Upper lobe of right lung (tissue), 1 donor: Measurements from ENCODE around the gene LHX6. TPM values are rescaled to one million over a fixed set of nuclear protein-coding genes. Genes with fewer than 3 reads are reported as not detected.

Source experiments
- ATAC-seq: fragments of 200-7000 bp; cut with Tn5 transposase; one replicate; pipeline ENCODE4 v1.9.1; 2020; ENCODE audit warnings: mild to moderate bottlenecking, moderate library complexity
- DNase-seq: peaks from one replicate; pipeline ENCODE4 v3.0.0-alpha.2; 2020
- H3K27ac ChIP-seq: fragments of 200-600 bp; one replicate; pipeline ENCODE4 v1.8.0; 2022
- H3K27me3 ChIP-seq: fragments of 200-600 bp; one replicate; pipeline ENCODE4 v1.8.0; 2022; ENCODE audit warnings: mild to moderate bottlenecking
- H3K36me3 ChIP-seq: fragments of 200-600 bp; one replicate; pipeline ENCODE4 v1.8.0; 2022
- H3K4me1 ChIP-seq: fragments of 200-600 bp; one replicate; pipeline ENCODE4 v1.8.0; 2022
- H3K4me3 ChIP-seq: fragments of 200-600 bp; one replicate; pipeline ENCODE4 v1.8.0; 2022; ENCODE audit warnings: mild to moderate bottlenecking
- H3K9me3 ChIP-seq: fragments of 200-600 bp; one replicate; pipeline ENCODE4 v1.8.0; 2022
- intact Hi-C: fragments of 100-400 bp; cut with DNase I; formaldehyde crosslinking; loops from one replicate; pipeline ENCODE4 v1.11.0; 2022
- total RNA-seq: library from RNA; stranded (reverse); fragmentation: NEBNext Ultra II Directional; extraction: Animal tissue kit (Norgen Biotek cat#: 25700); gene quantifications from one replicate; pipeline ENCODE4 v1.2.1, GENCODE V29; 2021
- TF ChIP-seq, protein P1 (sequence below): fragments of 200-600 bp; IDR thresholded peaks from one replicate; pipeline ENCODE4 v1.8.0; 2022; ENCODE audit warnings: antibody characterized with exemption
- donor health status: DM: no; HTN: yes; CAD: no; lungs with severe emphysema.

LHX6 gene
- total RNA-seq, 1 donor from 2014 or later = 16.9 TPM

DNA sequence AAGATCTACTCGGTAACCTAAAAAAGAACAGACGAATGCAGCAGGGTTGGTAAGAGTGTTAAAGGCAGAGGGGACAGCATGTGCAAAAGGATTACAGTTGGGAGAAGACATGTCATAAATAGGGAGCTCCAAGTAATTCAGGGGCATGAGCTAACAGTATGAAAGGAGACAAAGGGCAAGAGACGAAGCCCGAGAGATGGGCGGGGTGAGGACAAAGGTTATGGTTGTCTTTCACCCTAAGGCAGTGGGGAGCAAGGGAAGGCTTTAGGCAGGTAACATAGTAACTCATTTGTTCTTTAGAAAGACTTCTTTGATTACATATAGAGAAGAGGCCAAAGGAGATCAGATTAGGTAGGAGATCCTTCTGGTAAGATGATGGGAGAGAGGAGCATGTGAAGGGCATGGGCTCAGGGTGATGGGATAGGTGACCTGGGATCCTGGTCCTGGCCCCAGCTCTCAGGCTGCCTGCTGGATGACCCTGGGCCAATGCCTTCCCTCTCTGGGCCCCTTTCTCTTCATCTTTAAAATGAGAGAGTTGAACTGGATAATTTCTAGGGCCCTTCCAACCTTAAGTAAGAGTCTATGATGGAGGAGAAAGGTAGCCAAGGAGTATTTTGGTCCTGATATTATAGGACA, 49.6 kb downstream of the LHX6 start:
- Histone ChIP-seq H3K4me3 (no peak overlapping the region), H3K27ac (no peak overlapping the region), H3K9me3 (no peaks in the 10 kb centered on the region), H3K36me3 (no peaks in the 10 kb centered on the region), H3K27me3 (no peaks in the 10 kb centered on the region), H3K4me1 (no peaks in the 10 kb centered on the region)
- TF ChIP-seq, protein P1, sequence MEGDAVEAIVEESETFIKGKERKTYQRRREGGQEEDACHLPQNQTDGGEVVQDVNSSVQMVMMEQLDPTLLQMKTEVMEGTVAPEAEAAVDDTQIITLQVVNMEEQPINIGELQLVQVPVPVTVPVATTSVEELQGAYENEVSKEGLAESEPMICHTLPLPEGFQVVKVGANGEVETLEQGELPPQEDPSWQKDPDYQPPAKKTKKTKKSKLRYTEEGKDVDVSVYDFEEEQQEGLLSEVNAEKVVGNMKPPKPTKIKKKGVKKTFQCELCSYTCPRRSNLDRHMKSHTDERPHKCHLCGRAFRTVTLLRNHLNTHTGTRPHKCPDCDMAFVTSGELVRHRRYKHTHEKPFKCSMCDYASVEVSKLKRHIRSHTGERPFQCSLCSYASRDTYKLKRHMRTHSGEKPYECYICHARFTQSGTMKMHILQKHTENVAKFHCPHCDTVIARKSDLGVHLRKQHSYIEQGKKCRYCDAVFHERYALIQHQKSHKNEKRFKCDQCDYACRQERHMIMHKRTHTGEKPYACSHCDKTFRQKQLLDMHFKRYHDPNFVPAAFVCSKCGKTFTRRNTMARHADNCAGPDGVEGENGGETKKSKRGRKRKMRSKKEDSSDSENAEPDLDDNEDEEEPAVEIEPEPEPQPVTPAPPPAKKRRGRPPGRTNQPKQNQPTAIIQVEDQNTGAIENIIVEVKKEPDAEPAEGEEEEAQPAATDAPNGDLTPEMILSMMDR = no peak
- intact Hi-C loops = no loop called here
- ATAC-seq (no peak), DNase-seq (no peak)

DNA sequence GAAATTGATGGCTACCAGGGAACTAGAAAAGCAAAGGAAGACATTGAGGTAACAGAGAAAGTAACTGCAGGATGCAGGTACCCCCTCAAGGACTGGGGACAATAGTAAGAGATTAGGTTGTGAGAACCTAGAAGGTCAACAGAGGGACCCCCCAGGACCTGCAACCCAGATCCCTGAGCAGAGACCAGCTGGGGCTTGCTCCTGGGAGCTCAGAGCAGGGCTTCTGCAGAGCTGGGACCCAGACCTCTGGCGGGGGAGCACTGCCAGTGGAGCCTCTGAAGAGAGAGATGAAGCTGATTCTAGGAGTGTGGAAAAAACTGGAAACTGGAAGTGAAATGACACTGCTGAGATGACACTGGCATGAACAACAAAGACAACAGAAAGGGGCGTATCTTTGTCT, 51.8 kb downstream of the LHX6 start:
- no peaks in the 10 kb centered on the region for H3K36me3 ChIP-seq
- intact Hi-C loops = no loop called here
- peaks cover 12% of the 10 kb centered on the region for H3K27me3 ChIP-seq
- no peak overlapping the region for H3K27ac ChIP-seq
- ATAC-seq = no peak
- H3K4me3 ChIP-seq = no peak overlapping the region
- no peak for DNase-seq
- no peaks in the 10 kb centered on the region for H3K9me3 ChIP-seq
- TF ChIP-seq, protein P1 = no peak
- no peaks in the 10 kb centered on the region for H3K4me1 ChIP-seq

DNA sequence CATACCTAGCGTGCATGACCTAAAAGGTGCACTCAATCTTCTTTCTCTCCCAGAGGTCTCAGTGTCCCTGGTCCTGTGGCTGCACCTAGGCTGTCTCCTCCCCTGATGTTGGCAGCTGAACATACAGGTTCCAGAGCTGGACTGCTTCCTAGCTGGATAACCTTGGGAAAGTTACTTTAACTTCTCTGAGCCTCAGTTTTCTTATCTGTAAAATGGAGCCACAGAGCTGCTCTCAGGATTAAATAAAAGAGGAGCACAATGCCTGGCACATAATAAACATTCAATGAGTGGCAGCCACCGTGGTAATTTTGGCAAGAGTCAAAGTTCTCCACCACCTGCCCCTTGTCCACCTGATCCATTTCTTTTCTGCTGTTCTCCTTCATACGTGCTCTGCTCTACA, 55.1 kb downstream of the LHX6 start:
- Histone ChIP-seq H3K4me1 (no peaks in the 10 kb centered on the region), H3K9me3 (no peaks in the 10 kb centered on the region), H3K4me3 (no peak overlapping the region), H3K36me3 (no peaks in the 10 kb centered on the region), H3K27me3 (peaks cover 12% of the 10 kb centered on the region), H3K27ac (no peak overlapping the region)
- DNase-seq (no peak), ATAC-seq (no peak)
- intact Hi-C loops = no loop called here
- TF ChIP-seq, protein P1 = no peak

DNA sequence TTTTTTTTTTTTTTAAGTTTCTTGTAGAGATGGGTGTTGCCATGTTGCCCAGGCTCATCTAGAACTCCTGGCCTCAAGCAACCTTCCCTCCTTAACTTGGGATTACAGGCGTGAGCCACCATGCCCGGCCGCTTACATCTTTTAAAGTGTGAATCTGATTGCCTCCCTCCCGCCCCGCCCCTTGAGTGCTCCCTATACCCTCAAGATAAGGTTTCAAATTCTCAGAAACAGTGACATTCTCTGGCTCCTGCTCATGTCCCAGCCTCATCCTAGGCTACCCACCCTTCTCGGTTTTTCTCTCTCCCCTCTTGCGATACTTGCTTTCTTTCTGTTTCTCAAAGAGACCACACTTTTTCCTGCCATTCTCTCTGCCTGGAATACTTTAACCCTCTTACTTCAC, 56.6 kb downstream of the LHX6 start:
- intact Hi-C loops = no loop called here
- no peak overlapping the region for H3K27ac ChIP-seq
- no peaks in the 10 kb centered on the region for H3K4me1 ChIP-seq

DNA sequence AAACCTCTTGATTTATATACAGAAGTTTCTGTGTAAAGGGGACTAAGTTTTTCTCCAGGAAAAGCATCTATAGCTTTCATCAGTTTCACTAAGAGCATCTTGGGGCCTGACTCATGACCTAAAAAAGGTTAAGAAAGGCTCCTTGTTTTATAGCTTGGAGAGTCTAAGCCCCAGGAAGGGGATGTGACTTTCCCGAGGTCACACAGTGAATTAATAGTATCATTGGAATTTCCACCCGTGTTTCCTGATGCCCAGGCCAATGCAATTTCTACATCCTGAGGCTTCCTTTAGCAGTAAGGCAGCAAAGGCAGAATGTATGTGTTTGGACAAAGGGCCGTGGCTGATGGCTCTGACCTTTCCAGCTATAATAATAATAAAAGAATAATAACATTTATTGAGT, 60.4 kb downstream of the LHX6 start:
- no peak for ATAC-seq
- Histone ChIP-seq H3K27ac (no peak overlapping the region), H3K4me1 (no peaks in the 10 kb centered on the region), H3K36me3 (no peaks in the 10 kb centered on the region), H3K9me3 (no peaks in the 10 kb centered on the region), H3K27me3 (peaks cover 8% of the 10 kb centered on the region), H3K4me3 (no peak overlapping the region)
- TF ChIP-seq, protein P1 = no peak
- intact Hi-C loops = no loop called here
- no peak for DNase-seq

More for the DNA sequence above, 56.6 kb downstream of the LHX6 start:
- DNase-seq (no peak), ATAC-seq (no peak)
- TF ChIP-seq, protein P1 = no peak
- Histone ChIP-seq H3K9me3 (no peaks in the 10 kb centered on the region), H3K27me3 (peaks cover 12% of the 10 kb centered on the region), H3K4me3 (no peak overlapping the region), H3K36me3 (no peaks in the 10 kb centered on the region)

DNA sequence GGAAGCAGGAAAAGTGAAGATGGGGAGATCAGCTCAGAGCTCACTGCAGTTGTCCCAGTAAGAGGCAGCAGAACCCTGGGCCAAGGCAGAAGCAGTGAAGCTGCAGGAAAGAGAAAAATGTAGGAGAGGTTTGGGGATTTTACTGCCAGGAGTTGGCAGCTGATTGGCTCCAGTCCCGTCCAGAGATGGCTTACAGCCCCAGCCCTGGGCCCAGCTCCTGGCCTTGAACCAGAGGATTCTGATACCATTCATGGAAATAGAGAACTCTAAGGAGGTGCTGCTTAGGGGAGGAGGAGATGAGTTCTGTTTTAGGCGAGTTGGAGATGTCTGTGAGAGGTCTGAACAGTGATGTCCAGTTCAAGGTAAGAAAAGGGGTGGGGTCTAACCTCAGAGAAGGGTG, 64.5 kb downstream of the LHX6 start:
- Histone ChIP-seq H3K4me3 (no peak overlapping the region), H3K36me3 (no peaks in the 10 kb centered on the region), H3K4me1 (peaks cover 5% of the 10 kb centered on the region), H3K27ac (no peak overlapping the region), H3K27me3 (no peaks in the 10 kb centered on the region), H3K9me3 (peaks cover 4% of the 10 kb centered on the region)
- TF ChIP-seq, protein P1 = no peak
- ATAC-seq (no peak), DNase-seq (no peak)
- intact Hi-C loops = no loop called here
